Endodermal cell (in vitro differentiated cells): ENCODE data around the gene CBX8. TPM values are rescaled to one million over a fixed set of nuclear protein-coding genes. Genes with fewer than 3 reads are reported as not detected.

Source experiments
- DNase-seq: peaks from one replicate; pipeline ENCODE4 v3.0.0-alpha.2; 2017
- H3K27ac ChIP-seq: 2 replicates; pipeline ENCODE4 v1.5.1; 2013; ENCODE audit warnings: mild to moderate bottlenecking, low read depth, low read length, moderate library complexity
- H3K27me3 ChIP-seq: 2 replicates; pipeline ENCODE4 v1.6.1; 2013; ENCODE audit warnings: mild to moderate bottlenecking, low read length, moderate library complexity; ENCODE audit not compliant: insufficient read depth, control insufficient read depth, poor library complexity, severe bottlenecking
- H3K36me3 ChIP-seq: 2 replicates; pipeline ENCODE4 v1.7.0; 2013; ENCODE audit warnings: mild to moderate bottlenecking, low read length, moderate library complexity; ENCODE audit not compliant: control insufficient read depth, insufficient read depth
- H3K4me1 ChIP-seq: one replicate; pipeline ENCODE4 v1.7.0; 2013; ENCODE audit warnings: low read length; ENCODE audit not compliant: control insufficient read depth, insufficient read depth
- H3K4me3 ChIP-seq: 2 replicates; pipeline ENCODE4 v1.5.1; 2013; ENCODE audit warnings: mild to moderate bottlenecking, low read length, moderate library complexity
- H3K9ac ChIP-seq: 2 replicates; pipeline ENCODE4 v1.6.1; 2013; ENCODE audit warnings: mild to moderate bottlenecking, low read length, moderate library complexity; ENCODE audit not compliant: poor library complexity, severe bottlenecking; ENCODE audit errors: extremely low read depth
- H3K9me3 ChIP-seq: 2 replicates; pipeline ENCODE4 v1.6.1; 2013; ENCODE audit warnings: mild to moderate bottlenecking, low read length, moderate library complexity; ENCODE audit not compliant: control insufficient read depth
- H3K27ac Mint-ChIP-seq: 2 replicates; pipeline ENCODE4 v1.8.0; 2020; ENCODE audit warnings: mixed read lengths
- H3K27me3 Mint-ChIP-seq: 2 replicates; pipeline ENCODE4 v1.8.0; 2021; ENCODE audit warnings: mild to moderate bottlenecking, mixed read lengths; ENCODE audit not compliant: insufficient read depth
- H3K36me3 Mint-ChIP-seq: 2 replicates; pipeline ENCODE4 v1.8.0; 2020; ENCODE audit warnings: low read depth, mixed read lengths
- H3K4me1 Mint-ChIP-seq: 2 replicates; pipeline ENCODE4 v1.8.0; 2020; ENCODE audit warnings: mixed read lengths
- H3K4me3 Mint-ChIP-seq: 2 replicates; pipeline ENCODE4 v1.8.0; 2020; ENCODE audit warnings: mild to moderate bottlenecking, moderate library complexity, mixed read lengths
- H3K9me3 Mint-ChIP-seq: 2 replicates; pipeline ENCODE4 v1.8.0; 2020; ENCODE audit warnings: mild to moderate bottlenecking, mixed read lengths
- CTCF ChIP-seq: fragments of 200-600 bp; sonication (generic); conservative IDR thresholded peaks from 2 replicates; pipeline ENCODE4 v1.5.0; 2021; ENCODE audit warnings: antibody characterized with exemption, mild to moderate bottlenecking
- WGBS, 2 experiments: methylation state at CpG; one replicate each; pipeline versions ENCODE4 v1.1.5 to v1.1.7; 2013; ENCODE audit warnings: missing lambda C conversion rate in 2 of 2, mixed read lengths in 1 of 2; ENCODE audit not compliant: insufficient coverage in 1 of 2, insufficient read length in 1 of 2; 5-methylcytosine and 5-hydroxymethylcytosine counted together
- total RNA-seq, 2 donors: library from RNA; stranded (reverse); fragmentation: NEBNext Ultra II Directional in 1 of 2; extraction: Animal tissue kit (Norgen Biotek cat#: 25700) in 1 of 2; gene quantifications; 2 replicates in 1 of 2; 3 replicates in 1 of 2; pipeline ENCODE4 v1.2.1, GENCODE V29; 2021

Gene CBX8
- total RNA-seq, 2 donors from 2014 or later, result 5.4 to 5.6 TPM

DNA sequence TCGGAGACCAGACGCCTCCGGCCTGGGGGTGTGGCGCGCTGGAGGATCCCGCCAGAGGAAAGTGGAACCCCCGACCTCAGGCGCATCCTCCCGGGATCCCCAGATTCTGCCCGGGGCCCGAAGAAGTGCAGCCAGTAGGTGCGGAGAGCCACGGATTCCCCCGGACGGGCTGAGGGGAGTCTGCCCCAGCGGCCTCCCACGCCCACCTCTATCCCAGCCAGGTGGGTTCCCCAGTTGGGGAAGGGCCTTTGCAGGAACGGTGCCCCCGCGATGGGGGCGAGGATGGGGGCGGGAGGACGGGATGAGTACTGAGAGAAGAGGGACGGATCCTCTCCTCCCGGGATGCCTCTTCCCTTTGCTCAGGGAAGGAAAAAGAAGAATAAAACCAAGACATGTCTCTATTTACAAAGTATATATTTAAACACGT is 5.1 kb downstream of the CBX8 start:
- H3K4me1 Mint-ChIP-seq, result peaks cover 18% of the 10 kb centered on the region
- WGBS, 2 experiments, result 5% methylated on average over 9 to 24 of the region's 26 CpGs
- peaks cover 90% of the 10 kb centered on the region for H3K27me3 Mint-ChIP-seq
- H3K9ac ChIP-seq, result no peak overlapping the region
- no peak overlapping the region for H3K27ac Mint-ChIP-seq
- H3K27ac ChIP-seq, result no peak overlapping the region
- no peaks in the 10 kb centered on the region for H3K36me3 Mint-ChIP-seq
- peaks cover 6% of the 10 kb centered on the region for H3K36me3 ChIP-seq
- H3K4me3 Mint-ChIP-seq, result no peak overlapping the region
- peaks cover 11% of the 10 kb centered on the region for H3K4me1 ChIP-seq
- DNase-seq, result no peak
- no peaks in the 10 kb centered on the region for H3K9me3 Mint-ChIP-seq
- H3K27me3 ChIP-seq, result peaks cover 98% of the 10 kb centered on the region
- TF ChIP-seq CTCF, result no peak
- H3K9me3 ChIP-seq, result no peaks in the 10 kb centered on the region
- no peak overlapping the region for H3K4me3 ChIP-seq

DNA sequence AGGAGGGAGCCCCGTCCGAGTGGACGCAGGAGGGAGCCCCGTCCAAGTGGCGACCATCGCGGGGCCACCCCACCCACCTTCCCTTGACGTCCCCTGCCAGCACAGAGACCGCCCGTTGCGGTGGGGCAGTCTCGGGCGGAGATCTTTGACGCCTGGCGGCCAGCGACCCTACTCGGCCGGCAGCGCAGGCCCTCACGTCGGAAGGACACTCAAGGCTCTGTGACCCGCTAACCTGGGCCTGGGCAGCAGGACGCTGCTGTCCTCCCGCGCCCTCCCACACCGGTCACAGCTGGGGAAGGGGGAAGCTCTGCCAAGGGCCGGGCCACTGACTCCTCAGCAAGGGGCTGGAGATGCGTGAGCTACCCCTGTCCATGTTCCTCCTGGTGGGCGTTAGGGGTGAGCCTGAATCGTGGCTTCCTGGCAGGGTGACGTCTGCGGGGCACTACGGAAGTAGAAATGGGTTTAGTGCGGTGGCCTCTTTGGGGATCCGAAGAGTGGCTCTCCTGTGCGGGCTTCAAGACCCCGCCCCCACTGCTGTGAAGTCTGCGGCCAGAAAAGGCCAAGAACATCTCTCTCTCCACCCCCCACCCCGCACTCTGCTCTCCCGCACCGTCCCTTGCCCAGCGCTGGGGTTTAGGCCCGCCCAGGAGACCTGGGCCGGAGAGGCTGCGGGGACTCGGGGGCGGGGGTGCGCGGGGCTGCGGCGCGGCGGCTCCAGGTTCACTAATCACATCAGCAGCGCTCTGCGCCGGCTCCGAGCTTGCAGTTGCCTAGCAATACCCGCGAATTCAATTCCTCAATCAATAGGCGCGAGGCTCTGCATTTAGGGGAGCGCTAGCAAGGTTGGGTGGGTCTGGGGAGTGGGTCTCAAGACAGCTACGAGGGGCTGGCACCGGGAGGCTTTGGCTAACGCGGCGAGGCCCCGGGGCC is 5.8 kb downstream of the CBX8 start:
- Histone ChIP-seq H3K4me3 (no peak overlapping the region), H3K9me3 (no peaks in the 10 kb centered on the region), H3K9ac (no peak overlapping the region), H3K36me3 (peaks cover 6% of the 10 kb centered on the region), H3K4me1 (peaks cover 9% of the 10 kb centered on the region), H3K27me3 (peaks cover 95% of the 10 kb centered on the region), H3K27ac (no peak overlapping the region)
- no peaks in the 10 kb centered on the region for H3K9me3 Mint-ChIP-seq
- DNase-seq, result peak; percentile 79
- TF ChIP-seq CTCF, result no peak
- H3K4me3 Mint-ChIP-seq, result no peak overlapping the region
- no peaks in the 10 kb centered on the region for H3K36me3 Mint-ChIP-seq
- WGBS, 2 experiments, result 3 to 6% methylated on average over 14 to 68 of the region's 68 CpGs
- peaks cover 85% of the 10 kb centered on the region for H3K27me3 Mint-ChIP-seq
- H3K27ac Mint-ChIP-seq, result no peak overlapping the region
- H3K4me1 Mint-ChIP-seq, result peaks cover 14% of the 10 kb centered on the region

- Mint-ChIP-seq H3K36me3 (peaks cover 3% of the 10 kb centered on the region), H3K27me3 (peaks cover 76% of the 10 kb centered on the region), H3K4me3 (no peak overlapping the region), H3K4me1 (peaks cover 11% of the 10 kb centered on the region), H3K27ac (no peak overlapping the region), H3K9me3 (no peaks in the 10 kb centered on the region)
- peak; percentile 91 for DNase-seq
- WGBS, 2 experiments, result 14 to 16% methylated on average over 46 to 74 of the region's 74 CpGs
- H3K9me3 ChIP-seq, result no peaks in the 10 kb centered on the region
- H3K27ac ChIP-seq, result no peak overlapping the region
- peaks cover 13% of the 10 kb centered on the region for H3K36me3 ChIP-seq
- H3K4me1 ChIP-seq, result peaks cover 5% of the 10 kb centered on the region
- H3K4me3 ChIP-seq, result peak overlapping the region; percentile 65
- peaks cover 86% of the 10 kb centered on the region for H3K27me3 ChIP-seq
- H3K9ac ChIP-seq, result no peak overlapping the region
- peak; percentile 91 for TF ChIP-seq CTCF
Observed at GRCh38 chr17:79789943-79790804, 6.7 kb downstream of the CBX8 start.
